ENCODE results near the gene HPF1.

- TF ChIP-seq CTCF (conservative IDR thresholded peaks at IDR 0.05): no peak
- TF ChIP-seq EZH2 (IDR thresholded peaks at IDR 0.05; ENCODE audit: low read depth): no peak
Observed at GRCh38 chr4:169757575-169758184, at the start of gene HPF1.

Data from PC-9 (cell line).